SK-N-SH treated with all-trans-retinoic acid at 6 μM for 48 hours (cell line): ENCODE data around the gene ASB18.

ENCODE experiments used
- ATAC-seq: fragments of 200-7000 bp; cut with Tn5 transposase; 3 replicates; pipeline ENCODE4 v1.9.1; 2020; ENCODE audit warnings: mild to moderate bottlenecking, moderate library complexity
- BACH2 ChIP-seq: fragments of 250-450 bp; sonication (Bioruptor Pico); IDR thresholded peaks from 2 replicates; pipeline ENCODE4 v1.9.0; 2021; ENCODE audit warnings: mild to moderate bottlenecking, borderline replicate concordance
- CREB5 ChIP-seq: fragments of 250-450 bp; sonication (Bioruptor Pico); IDR thresholded peaks from 2 replicates; pipeline ENCODE4 v1.5.1; 2020; ENCODE audit warnings: low read depth, mild to moderate bottlenecking, moderate library complexity
- CSDC2 ChIP-seq: fragments of 250-450 bp; sonication (Bioruptor Pico); IDR thresholded peaks from 2 replicates; pipeline ENCODE4 v1.5.0; 2020; ENCODE audit warnings: mild to moderate bottlenecking, moderate library complexity
- CSRNP3 ChIP-seq: fragments of 250-450 bp; sonication (Bioruptor Pico); IDR thresholded peaks from 2 replicates; pipeline ENCODE4 v1.5.1; 2021; ENCODE audit warnings: mild to moderate bottlenecking, moderate library complexity
- ESRRG ChIP-seq: fragments of 250-450 bp; sonication (Bioruptor Pico); IDR thresholded peaks from 2 replicates; pipeline ENCODE4 v1.6.1; 2021; ENCODE audit warnings: mild to moderate bottlenecking
- GLIS3 ChIP-seq: fragments of 250-450 bp; sonication (Bioruptor Pico); IDR thresholded peaks from 2 replicates; pipeline ENCODE4 v1.5.0; 2020; ENCODE audit warnings: mild to moderate bottlenecking, moderate library complexity
- ISL1 ChIP-seq: fragments of 250-450 bp; sonication (Bioruptor Pico); IDR thresholded peaks from 2 replicates; pipeline ENCODE4 v2.1.2; 2022; ENCODE audit warnings: mild to moderate bottlenecking, moderate library complexity
- OSR1 ChIP-seq: fragments of 250-450 bp; sonication (Bioruptor Pico); IDR thresholded peaks from 2 replicates; pipeline ENCODE4 v1.8.0; 2022; ENCODE audit warnings: moderate library complexity, mild to moderate bottlenecking, inconsistent platforms
- PATZ1 ChIP-seq: fragments of 250-450 bp; sonication (Bioruptor Pico); IDR thresholded peaks from 2 replicates; pipeline ENCODE4 v1.8.0; 2020; ENCODE audit warnings: mild to moderate bottlenecking, moderate library complexity, borderline replicate concordance
- POU6F1 ChIP-seq: fragments of 250-450 bp; sonication (Bioruptor Pico); IDR thresholded peaks from 2 replicates; pipeline ENCODE4 v1.8.0; 2021; ENCODE audit warnings: low read depth, mild to moderate bottlenecking, moderate library complexity, borderline replicate concordance
- PPARA ChIP-seq: fragments of 250-450 bp; sonication (Bioruptor Pico); IDR thresholded peaks from 2 replicates; pipeline ENCODE4 v1.5.0; 2020; ENCODE audit warnings: mild to moderate bottlenecking, borderline replicate concordance
- RARB ChIP-seq: fragments of 250-450 bp; sonication (Bioruptor Pico); IDR thresholded peaks from 2 replicates; pipeline ENCODE4 v1.8.0; 2021; ENCODE audit warnings: mild to moderate bottlenecking, moderate library complexity
- SNAI2 ChIP-seq: fragments of 250-450 bp; sonication (Bioruptor Pico); IDR thresholded peaks from 2 replicates; pipeline ENCODE4 v1.5.0; 2020; ENCODE audit warnings: mild to moderate bottlenecking, moderate library complexity
- TCF4 ChIP-seq: fragments of 250-450 bp; sonication (Bioruptor Pico); IDR thresholded peaks from 2 replicates; pipeline ENCODE4 v1.8.0; 2021; ENCODE audit warnings: mild to moderate bottlenecking, moderate library complexity, borderline replicate concordance
- TOX ChIP-seq: fragments of 250-450 bp; sonication (Bioruptor Pico); IDR thresholded peaks from 2 replicates; pipeline ENCODE4 v1.8.0; 2021; ENCODE audit warnings: mild to moderate bottlenecking, moderate library complexity, borderline replicate concordance
- TSHZ2 ChIP-seq: fragments of 250-450 bp; sonication (Bioruptor Pico); IDR thresholded peaks from 2 replicates; pipeline ENCODE4 v1.5.0; 2020; ENCODE audit warnings: mild to moderate bottlenecking, moderate library complexity
- ZC3H10 ChIP-seq: fragments of 250-450 bp; sonication (Bioruptor Pico); IDR thresholded peaks from 2 replicates; pipeline ENCODE4 v1.5.1; 2021; ENCODE audit warnings: mild to moderate bottlenecking, moderate library complexity
- ZFP3 ChIP-seq: fragments of 250-450 bp; sonication (Bioruptor Pico); IDR thresholded peaks from 2 replicates; pipeline ENCODE4 v1.5.0; 2020; ENCODE audit warnings: mild to moderate bottlenecking, moderate library complexity
- ZFP30 ChIP-seq: fragments of 450-650 bp; formaldehyde crosslinking; IDR thresholded peaks from 2 replicates; pipeline ENCODE4 v1.5.0; 2022; ENCODE audit warnings: mild to moderate bottlenecking, moderate library complexity
- ZNF565 ChIP-seq: fragments of 450-650 bp; formaldehyde crosslinking; conservative IDR thresholded peaks from 2 replicates; pipeline ENCODE4 v1.5.0; 2020; ENCODE audit warnings: low read depth, mild to moderate bottlenecking, moderate library complexity
- ZNF70 ChIP-seq: fragments of 450-650 bp; formaldehyde crosslinking; IDR thresholded peaks from 2 replicates; pipeline ENCODE4 v1.5.0; 2020; ENCODE audit warnings: mild to moderate bottlenecking, moderate library complexity
- ZNF8 ChIP-seq: fragments of 450-650 bp; formaldehyde crosslinking; IDR thresholded peaks from 2 replicates; pipeline ENCODE4 v1.5.0; 2020; ENCODE audit warnings: mild to moderate bottlenecking, moderate library complexity

Gene ASB18

GRCh38 chr2:236216711-236217110 is 47.5 kb downstream of the ASB18 start:
- ATAC-seq = no peak
- TF ChIP-seq ZNF8 (no peak), TCF4 (CRISPR knock-in tag) (no peak), PATZ1 (CRISPR knock-in tag) (no peak), RARB (no peak), ZFP3 (no peak), TSHZ2 (CRISPR knock-in tag) (no peak), POU6F1 (CRISPR knock-in tag) (no peak), ZNF70 (CRISPR knock-in tag) (no peak), SNAI2 (CRISPR knock-in tag) (no peak), ESRRG (CRISPR knock-in tag) (no peak), BACH2 (CRISPR knock-in tag) (no peak), GLIS3 (no peak), CSDC2 (CRISPR knock-in tag) (no peak), TOX (CRISPR knock-in tag) (no peak), ZNF565 (CRISPR knock-in tag) (no peak), CSRNP3 (CRISPR knock-in tag) (no peak), OSR1 (no peak)

- TF ChIP-seq TCF4 (CRISPR knock-in tag) = no peak
- no peak for TF ChIP-seq ZC3H10 (CRISPR knock-in tag)
- TF ChIP-seq RARB = no peak
- no peak for TF ChIP-seq ZNF70 (CRISPR knock-in tag)
- TF ChIP-seq ZFP3 = no peak
- no peak for ATAC-seq
These were observed 48.4 kb downstream of the ASB18 start for GRCh38 chr2:236215761-236216333.

- no peak for ATAC-seq
- TF ChIP-seq ESRRG (CRISPR knock-in tag) (no peak), TOX (CRISPR knock-in tag) (no peak), PATZ1 (CRISPR knock-in tag) (no peak), ZFP30 (CRISPR knock-in tag) (no peak), ISL1 (CRISPR knock-in tag) (no peak), BACH2 (CRISPR knock-in tag) (no peak), CREB5 (CRISPR knock-in tag) (no peak), CSDC2 (CRISPR knock-in tag) (no peak), ZNF70 (CRISPR knock-in tag) (no peak), ZNF8 (no peak), TSHZ2 (CRISPR knock-in tag) (no peak), PPARA (CRISPR knock-in tag) (no peak), SNAI2 (CRISPR knock-in tag) (no peak), CSRNP3 (CRISPR knock-in tag) (no peak), RARB (no peak)
These were observed 49.0 kb downstream of the ASB18 start for GRCh38 chr2:236215196-236215595.
